Activated CD4-positive, alpha-beta memory T cell treated with anti-CD3 and anti-CD28 coated beads, Interleukin-2, amount 10 ng/mL, durations not matched to agents 7 days and 5 days (primary cell): ENCODE results near the gene CCN2. TPM values are rescaled to one million over a fixed set of nuclear protein-coding genes. Genes with fewer than 3 reads are reported as not detected.

Experiments
- CTCF ChIA-PET: fragments of 350-600 bp; sonication (Branson Sonifier 250); formaldehyde crosslinking; loops from one replicate; lab custom pipeline; 2021; ENCODE audit warnings: antibody characterized with exemption, inconsistent platforms; lab: Charles Lee
- POLR2A ChIA-PET: fragments of 350-600 bp; sonication (Branson Sonifier 250); formaldehyde crosslinking; loops from one replicate; lab custom pipeline; 2021; ENCODE audit warnings: antibody characterized with exemption; lab: Charles Lee
- DNase-seq: peaks from one replicate; pipeline ENCODE4 v3.0.0-alpha.2; 2020
- H3K27ac Mint-ChIP-seq: one replicate; pipeline ENCODE4 v1.8.0; 2021; ENCODE audit warnings: mild to moderate bottlenecking, mixed read lengths
- H3K27me3 Mint-ChIP-seq: one replicate; pipeline ENCODE4 v1.8.0; 2021; ENCODE audit warnings: mixed read lengths
- H3K36me3 Mint-ChIP-seq: one replicate; pipeline ENCODE4 v1.8.0; 2021; ENCODE audit warnings: low read depth, mixed read lengths
- H3K4me1 Mint-ChIP-seq: one replicate; pipeline ENCODE4 v1.8.0; 2021; ENCODE audit warnings: mixed read lengths
- H3K4me3 Mint-ChIP-seq: one replicate; pipeline ENCODE4 v1.8.0; 2021; ENCODE audit warnings: mild to moderate bottlenecking, mixed read lengths
- H3K9me3 Mint-ChIP-seq: one replicate; pipeline ENCODE4 v1.8.0; 2021; ENCODE audit warnings: mixed read lengths
- total RNA-seq, 2 experiments: library from RNA; stranded (reverse); gene quantifications; one replicate each; pipeline ENCODE4 v1.2.3, GENCODE V29; 2021

Gene CCN2
- total RNA-seq, 2 experiments from 2014 or later, result not detected

DNA sequence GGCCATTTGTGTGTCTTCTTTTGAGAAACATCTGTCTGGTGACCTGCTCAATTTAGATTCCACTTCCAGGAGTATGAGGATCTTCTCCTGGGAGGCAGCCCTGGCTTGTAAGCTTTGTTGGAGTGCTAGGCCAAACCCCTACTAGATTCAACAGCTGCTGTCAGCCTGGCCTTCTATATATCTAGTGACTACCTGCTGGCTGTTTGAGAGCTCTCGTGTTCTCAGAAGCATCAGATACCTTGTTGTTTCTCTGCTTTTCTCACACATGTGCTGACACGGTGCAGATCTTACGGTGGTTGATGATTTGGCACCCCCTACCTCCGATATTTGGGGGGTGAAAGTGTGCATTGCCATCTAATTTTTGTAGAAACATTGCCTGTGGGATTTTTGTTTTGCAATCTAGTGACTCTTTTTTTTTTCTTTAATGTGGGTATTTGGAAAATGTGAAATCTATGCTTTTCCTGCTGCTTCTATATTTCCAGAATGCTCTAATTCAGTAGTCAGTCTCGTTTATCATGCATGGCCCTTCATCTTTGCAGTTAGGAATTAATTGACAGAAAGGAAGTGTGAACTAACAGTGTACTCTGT, 4.7 kb downstream of the CCN2 start:
- H3K9me3 Mint-ChIP-seq, result no peaks in the 10 kb centered on the region
- CTCF ChIA-PET, result interaction anchor here (1.1 kb wide), 1 partner anchor 333 kb away, joined by 3 read pairs; no protein-coding TSS in a partner anchor
- H3K4me1 Mint-ChIP-seq, result peaks cover 8% of the 10 kb centered on the region
- no peak for DNase-seq
- H3K36me3 Mint-ChIP-seq, result no peaks in the 10 kb centered on the region
- H3K4me3 Mint-ChIP-seq, result no peak overlapping the region
- peaks cover 42% of the 10 kb centered on the region for H3K27me3 Mint-ChIP-seq
- no peak overlapping the region for H3K27ac Mint-ChIP-seq
- POLR2A ChIA-PET, result no interaction called here

DNA sequence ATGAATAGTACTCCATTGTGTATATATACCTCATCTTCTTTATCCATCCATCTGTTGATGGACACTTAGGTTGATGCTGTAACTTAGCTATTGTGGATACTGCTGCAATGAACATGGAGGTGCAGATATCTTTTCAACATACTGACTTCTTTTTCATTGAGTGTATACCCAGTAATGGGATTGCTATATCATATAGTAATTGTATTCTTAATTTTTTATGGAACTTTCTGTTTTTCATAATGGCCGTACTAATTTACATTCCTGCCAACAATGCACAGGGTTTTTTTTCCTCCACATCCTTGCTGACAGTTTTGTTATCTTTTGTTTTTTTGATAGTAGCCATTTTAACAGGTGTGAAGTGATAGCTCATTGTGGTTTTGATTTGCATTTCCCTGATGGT, 5.2 kb downstream of the CCN2 start:
- CTCF ChIA-PET, result interaction anchor here (1.1 kb wide), 1 partner anchor 334 kb away, joined by 3 read pairs; no protein-coding TSS in a partner anchor

DNA sequence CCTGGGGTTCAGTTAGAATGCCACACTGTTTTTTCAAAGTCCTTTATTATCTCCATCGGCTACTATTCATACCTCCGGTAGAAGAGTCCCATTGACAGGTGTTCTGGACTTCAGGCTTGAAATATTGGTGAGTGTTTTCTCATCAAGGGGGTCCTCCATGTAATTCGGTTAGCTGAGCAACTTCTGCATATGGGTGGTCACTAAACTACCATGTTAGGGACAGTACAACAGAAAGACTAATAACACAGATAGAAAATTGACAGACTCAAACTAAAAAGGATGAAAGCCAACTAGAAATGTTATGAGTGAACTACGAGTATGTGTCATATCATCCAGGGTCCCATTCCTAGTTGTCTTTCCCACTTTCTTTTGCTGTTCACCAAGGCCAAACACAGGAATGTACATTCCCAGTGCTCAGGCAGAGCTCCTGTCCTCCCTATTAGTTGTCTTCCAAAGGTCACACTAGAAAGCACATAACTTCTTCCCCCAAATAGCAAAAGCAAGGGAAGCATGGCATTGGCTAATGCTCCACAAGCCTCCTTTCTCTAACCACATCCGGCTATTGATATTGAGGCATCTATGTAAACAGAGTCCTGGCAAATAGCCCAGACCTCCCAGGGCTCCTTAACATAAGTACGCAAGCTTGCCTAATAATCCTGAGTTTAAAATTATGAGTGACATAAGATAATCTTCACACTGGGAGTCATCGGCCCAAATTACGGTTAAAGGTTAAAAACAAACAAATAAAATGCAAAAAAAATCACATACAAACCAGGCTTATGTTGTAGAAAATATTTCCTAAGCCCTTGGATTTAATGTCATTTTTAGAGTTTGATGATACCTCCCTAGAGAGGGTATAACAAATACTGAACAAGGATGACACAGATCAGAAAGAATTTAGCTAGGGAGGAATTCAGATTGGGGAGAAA, 13.2 kb downstream of the CCN2 start:
- Mint-ChIP-seq H3K4me1 (no peaks in the 10 kb centered on the region), H3K9me3 (no peaks in the 10 kb centered on the region), H3K4me3 (no peak overlapping the region), H3K36me3 (no peaks in the 10 kb centered on the region), H3K27ac (no peak overlapping the region), H3K27me3 (peaks cover 3% of the 10 kb centered on the region)
- CTCF ChIA-PET, result interaction anchor here (1.0 to 1.1 kb wide), 2 partner anchors 15 to 23 kb away, joined by 3 read pairs; no protein-coding TSS in a partner anchor
- DNase-seq, result no peak
- POLR2A ChIA-PET, result no interaction called here

More for the DNA sequence above, 5.2 kb downstream of the CCN2 start:
- POLR2A ChIA-PET, result no interaction called here
- H3K27me3 Mint-ChIP-seq, result peaks cover 39% of the 10 kb centered on the region
- DNase-seq, result no peak
- no peak overlapping the region for H3K4me3 Mint-ChIP-seq
- no peaks in the 10 kb centered on the region for H3K9me3 Mint-ChIP-seq
- H3K27ac Mint-ChIP-seq, result no peak overlapping the region
- H3K4me1 Mint-ChIP-seq, result peaks cover 6% of the 10 kb centered on the region
- no peaks in the 10 kb centered on the region for H3K36me3 Mint-ChIP-seq

DNA sequence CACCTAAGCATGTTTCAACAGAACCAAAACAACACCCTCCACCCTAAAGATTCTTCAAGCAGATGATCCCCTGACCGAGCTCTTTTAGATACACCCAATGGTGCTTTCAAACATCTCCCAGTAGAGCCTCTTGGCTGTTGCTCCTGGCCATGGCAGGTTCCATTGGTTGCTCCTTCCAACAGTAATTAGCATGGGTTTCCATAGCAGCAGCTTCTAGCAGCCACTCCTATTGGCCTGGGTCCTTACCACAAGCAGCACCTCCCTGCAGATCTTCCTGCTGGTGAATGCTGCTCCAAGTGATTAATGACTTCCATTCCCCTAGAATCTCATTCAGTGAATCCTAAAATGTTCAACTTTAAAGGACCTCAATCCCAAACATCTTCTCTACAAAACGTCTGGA, 13.9 kb downstream of the CCN2 start:
- ChIA-PET POLR2A (no interaction called here), CTCF (interaction anchor here (1.0 kb wide), 1 partner anchor 22 kb away, joined by 3 read pairs; no protein-coding TSS in a partner anchor)
- no peak overlapping the region for H3K27ac Mint-ChIP-seq
- no peaks in the 10 kb centered on the region for H3K4me1 Mint-ChIP-seq
- DNase-seq, result no peak
- H3K27me3 Mint-ChIP-seq, result peaks cover 3% of the 10 kb centered on the region
- no peaks in the 10 kb centered on the region for H3K9me3 Mint-ChIP-seq
- no peaks in the 10 kb centered on the region for H3K36me3 Mint-ChIP-seq
- H3K4me3 Mint-ChIP-seq, result no peak overlapping the region

DNA sequence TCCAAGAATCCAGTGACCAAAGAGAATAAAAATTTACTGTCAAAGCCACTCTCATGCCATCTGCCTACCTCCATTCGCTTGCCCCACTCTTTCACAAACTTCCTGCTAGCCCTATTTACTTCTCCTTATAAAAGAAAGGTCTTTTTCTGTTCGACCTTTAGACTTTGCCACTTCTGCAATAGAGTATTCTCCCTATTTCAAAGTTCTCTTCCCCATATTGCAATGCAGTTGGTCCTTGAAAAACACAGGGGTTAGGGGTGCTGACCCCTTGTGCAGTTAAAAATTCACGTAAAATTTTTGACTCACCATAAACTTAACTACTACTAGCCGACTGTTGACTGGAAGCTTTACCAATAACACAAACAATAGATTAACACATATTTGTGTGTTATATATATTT, 15.0 kb downstream of the CCN2 start:
- no peak overlapping the region for H3K4me3 Mint-ChIP-seq
- POLR2A ChIA-PET, result no interaction called here

DNA sequence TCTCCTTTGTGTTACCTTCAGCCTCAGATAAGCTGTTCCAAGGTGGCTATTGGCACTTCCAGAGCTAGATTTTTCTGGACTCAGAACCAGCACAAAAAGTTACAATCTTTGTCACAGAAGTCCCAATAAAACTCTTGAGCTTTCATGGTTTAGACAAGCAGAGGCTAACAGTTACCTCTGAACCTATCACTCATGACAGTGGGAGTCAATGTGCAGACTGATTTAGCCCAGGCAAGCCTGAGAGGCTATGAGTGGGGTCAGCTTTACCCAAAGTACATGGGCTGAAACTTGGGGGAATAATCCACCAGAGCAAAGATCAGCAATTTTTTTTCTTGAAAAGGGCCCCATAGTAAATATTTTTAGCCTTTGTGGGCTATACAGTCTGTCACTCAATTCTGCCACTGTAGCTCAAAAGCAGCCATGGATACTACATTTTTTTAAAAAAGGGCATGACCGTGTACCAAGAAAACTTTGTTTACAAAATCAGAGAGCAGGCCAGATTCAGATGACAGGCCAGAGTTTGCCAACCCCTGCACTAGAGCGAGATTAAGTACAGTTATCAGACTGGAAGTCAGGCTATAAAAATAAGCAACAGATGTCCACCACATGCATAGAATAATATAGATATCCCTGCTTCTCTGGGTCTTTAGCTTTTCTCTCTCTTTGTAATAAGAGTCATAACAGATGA, 20.0 kb downstream of the CCN2 start:
- ChIA-PET CTCF (interaction anchor here (1.4 to 1.8 kb wide), 2 partner anchors 8 to 21 kb away, joined by 3 to 4 read pairs; no protein-coding TSS in a partner anchor), POLR2A (no interaction called here)
- no peaks in the 10 kb centered on the region for H3K4me1 Mint-ChIP-seq
- DNase-seq, result no peak
- H3K4me3 Mint-ChIP-seq, result no peak overlapping the region
- H3K27me3 Mint-ChIP-seq, result peaks cover 4% of the 10 kb centered on the region
- no peak overlapping the region for H3K27ac Mint-ChIP-seq
- H3K36me3 Mint-ChIP-seq, result no peaks in the 10 kb centered on the region
- no peaks in the 10 kb centered on the region for H3K9me3 Mint-ChIP-seq

More for the DNA sequence above, 15.0 kb downstream of the CCN2 start:
- Mint-ChIP-seq H3K4me1 (no peaks in the 10 kb centered on the region), H3K9me3 (no peaks in the 10 kb centered on the region), H3K36me3 (no peaks in the 10 kb centered on the region), H3K27me3 (peaks cover 8% of the 10 kb centered on the region), H3K27ac (no peak overlapping the region)
- CTCF ChIA-PET, result no interaction called here
- DNase-seq, result no peak

DNA sequence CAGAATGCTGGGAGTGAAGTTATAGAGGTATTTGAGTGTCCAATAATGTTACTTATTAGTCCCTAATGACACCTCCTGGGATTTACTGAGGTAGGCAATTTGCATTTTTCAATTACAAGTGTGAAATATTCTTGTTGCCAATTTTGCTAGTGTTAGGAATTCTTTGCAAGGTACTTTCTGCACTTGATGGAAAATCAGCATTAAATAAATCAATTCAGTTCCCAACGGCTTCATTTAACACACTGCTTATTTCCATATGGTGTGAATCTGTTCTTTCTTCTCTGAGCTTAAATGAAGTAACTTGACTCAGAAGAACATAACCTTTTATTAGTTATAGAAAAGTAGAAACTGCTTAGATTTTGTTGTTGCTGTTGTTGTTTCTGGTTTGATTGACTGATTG, 21.2 kb downstream of the CCN2 start:
- H3K4me3 Mint-ChIP-seq, result no peak overlapping the region
- CTCF ChIA-PET, result interaction anchor here (0.5 to 0.7 kb wide), 2 partner anchors 20 kb away, joined by 3 to 4 read pairs; no protein-coding TSS in a partner anchor
- H3K27ac Mint-ChIP-seq, result no peak overlapping the region
- no peaks in the 10 kb centered on the region for H3K4me1 Mint-ChIP-seq
- no peaks in the 10 kb centered on the region for H3K9me3 Mint-ChIP-seq
- H3K27me3 Mint-ChIP-seq, result peaks cover 4% of the 10 kb centered on the region
- no peaks in the 10 kb centered on the region for H3K36me3 Mint-ChIP-seq
- POLR2A ChIA-PET, result no interaction called here
- DNase-seq, result no peak

DNA sequence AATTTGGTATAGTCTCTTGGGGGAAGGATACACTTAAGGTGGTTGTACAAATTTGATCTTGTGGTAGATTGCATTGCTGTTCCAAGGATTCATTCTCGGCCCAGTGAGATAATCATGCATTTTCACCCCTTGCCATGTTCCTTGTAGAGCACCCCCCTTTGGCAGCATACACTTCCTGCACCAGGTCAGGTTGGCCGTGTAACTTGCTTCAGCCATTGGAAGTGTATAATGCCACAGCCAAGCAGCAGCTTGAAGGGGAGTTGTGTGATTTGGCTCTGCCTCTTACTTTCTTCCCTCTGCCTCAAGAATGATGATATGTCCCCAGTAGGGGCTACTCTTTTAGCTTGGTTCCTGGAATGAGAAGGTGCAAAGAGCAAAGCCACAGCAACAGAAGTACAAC, 21.9 kb downstream of the CCN2 start:
- H3K36me3 Mint-ChIP-seq, result no peaks in the 10 kb centered on the region
- no peak overlapping the region for H3K4me3 Mint-ChIP-seq
- no peak overlapping the region for H3K27ac Mint-ChIP-seq
- no peak for DNase-seq
- CTCF ChIA-PET, result no interaction called here
- POLR2A ChIA-PET, result no interaction called here
- H3K4me1 Mint-ChIP-seq, result no peaks in the 10 kb centered on the region
- H3K27me3 Mint-ChIP-seq, result peaks cover 6% of the 10 kb centered on the region
- H3K9me3 Mint-ChIP-seq, result no peaks in the 10 kb centered on the region

DNA sequence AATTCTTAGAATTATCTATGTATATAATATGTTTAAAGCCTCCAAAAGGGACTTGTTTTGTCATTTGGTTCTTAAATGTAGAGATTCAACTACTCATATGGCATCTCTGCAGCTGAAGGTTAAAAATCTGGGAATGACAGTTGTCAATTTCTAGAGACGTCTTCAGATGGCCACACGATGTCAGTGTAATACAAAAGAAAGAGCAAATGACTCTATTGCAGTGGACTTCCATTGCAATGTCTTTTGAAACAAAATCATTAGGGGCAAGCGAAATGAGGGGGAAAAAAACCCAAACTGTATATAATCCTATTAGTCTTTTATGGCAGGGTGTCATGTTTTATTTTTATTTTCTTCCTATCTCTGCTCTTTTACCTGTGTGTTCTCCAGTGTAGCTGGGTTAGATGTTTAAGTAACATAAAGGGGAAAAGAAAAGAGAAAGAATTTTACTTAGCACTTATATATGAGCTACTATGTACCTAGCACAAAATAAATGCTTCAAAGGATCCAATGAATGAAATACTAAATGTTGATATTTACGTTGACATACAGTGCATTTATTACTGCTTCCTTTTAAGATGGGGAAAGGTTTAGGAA, 26.2 kb downstream of the CCN2 start:
- ChIA-PET POLR2A (no interaction called here), CTCF (interaction anchor here (1.0 to 1.4 kb wide), 4 partner anchors 10 to 297 kb away, joined by 3 to 5 read pairs (median 4); no protein-coding TSS in a partner anchor)
- Mint-ChIP-seq H3K27me3 (peaks cover 6% of the 10 kb centered on the region), H3K4me3 (no peak overlapping the region), H3K36me3 (no peaks in the 10 kb centered on the region), H3K4me1 (no peaks in the 10 kb centered on the region), H3K27ac (no peak overlapping the region), H3K9me3 (peaks cover 3% of the 10 kb centered on the region)
- no peak for DNase-seq

DNA sequence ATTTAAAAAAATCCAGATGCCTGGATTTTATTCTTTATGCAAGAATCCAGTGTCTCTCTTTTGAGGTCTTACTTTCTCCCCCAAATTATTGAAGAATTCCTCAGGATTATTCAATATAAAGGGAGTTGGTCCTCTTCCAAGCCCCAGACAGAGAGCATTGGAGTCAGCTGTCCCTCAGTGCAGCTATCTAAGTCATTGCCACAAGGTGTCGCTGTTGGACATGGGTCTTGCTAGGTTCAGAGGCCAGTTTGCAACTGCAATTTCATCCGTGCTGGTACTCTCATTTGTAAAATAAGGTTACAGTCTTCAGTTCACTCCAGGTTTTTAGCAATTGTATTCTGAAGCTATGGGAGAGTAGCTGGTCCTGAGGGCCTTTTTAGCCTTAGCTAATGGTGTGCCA, 27.8 kb downstream of the CCN2 start:
- Mint-ChIP-seq H3K4me3 (no peak overlapping the region), H3K27ac (no peak overlapping the region), H3K27me3 (peaks cover 14% of the 10 kb centered on the region), H3K36me3 (no peaks in the 10 kb centered on the region), H3K4me1 (no peaks in the 10 kb centered on the region), H3K9me3 (peaks cover 3% of the 10 kb centered on the region)
- CTCF ChIA-PET, result interaction anchor here (0.6 to 1.6 kb wide), 11 partner anchors 8 to 844 kb away, joined by 3 to 12 read pairs (median 3); no protein-coding TSS in a partner anchor
- POLR2A ChIA-PET, result no interaction called here
- peak; percentile 61 for DNase-seq

DNA sequence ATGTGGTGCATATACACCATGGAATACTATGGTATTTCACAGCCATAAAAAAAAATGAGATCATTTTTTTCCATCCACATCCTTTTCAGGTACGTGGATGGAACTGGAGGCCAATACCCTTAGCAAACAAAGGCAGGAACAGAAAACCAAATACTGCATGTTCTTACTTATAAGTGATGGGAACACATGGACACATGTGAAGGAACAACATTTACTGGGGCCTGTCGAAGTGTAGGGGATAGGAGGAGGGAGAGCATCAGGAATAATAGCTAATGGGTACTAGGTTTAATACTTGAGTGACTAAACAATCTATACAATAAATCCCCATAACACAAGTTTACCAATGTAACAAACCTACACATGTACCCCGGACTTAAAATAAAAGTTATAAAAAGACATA, 30.5 kb downstream of the CCN2 start:
- ChIA-PET CTCF (no interaction called here), POLR2A (no interaction called here)
- DNase-seq, result no peak
- Mint-ChIP-seq H3K36me3 (no peaks in the 10 kb centered on the region), H3K4me1 (peaks cover 17% of the 10 kb centered on the region), H3K27me3 (peaks cover 30% of the 10 kb centered on the region), H3K27ac (no peak overlapping the region), H3K4me3 (no peak overlapping the region), H3K9me3 (peaks cover 3% of the 10 kb centered on the region)

DNA sequence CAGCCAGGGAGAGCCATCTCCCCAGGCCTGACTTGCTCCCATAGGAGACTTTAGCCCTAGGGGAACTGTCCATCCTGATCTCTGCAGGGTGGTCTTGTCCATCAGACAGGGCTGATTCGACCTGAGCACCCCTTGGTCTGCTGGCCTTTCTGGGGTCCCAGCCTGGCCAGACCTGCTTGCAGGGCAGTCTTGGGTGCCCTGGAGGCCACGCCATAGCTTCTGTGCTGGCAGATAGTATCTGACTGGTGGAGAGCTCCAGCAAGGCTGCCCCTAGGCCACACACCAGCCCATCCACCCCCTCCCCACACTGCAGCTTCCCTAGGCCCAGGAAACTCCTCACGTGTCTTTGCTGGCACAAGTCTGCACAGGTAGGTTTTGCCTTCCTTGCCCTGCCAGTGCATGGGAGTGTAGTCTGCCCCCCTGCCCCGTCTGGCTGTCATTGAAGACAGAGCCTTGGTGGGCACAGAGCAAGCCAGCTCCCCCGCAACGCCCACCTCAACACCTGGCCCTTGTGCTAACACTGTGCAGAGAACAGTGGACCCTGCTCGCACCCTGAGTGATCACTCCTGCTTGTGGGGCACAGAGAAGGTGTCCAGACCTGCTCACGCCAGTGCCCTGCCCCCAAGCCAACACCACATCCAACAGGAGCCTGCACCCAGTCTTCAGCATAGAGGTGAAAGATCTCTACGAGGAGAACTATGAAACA, 32.4 kb downstream of the CCN2 start:
- Mint-ChIP-seq H3K27me3 (peaks cover 37% of the 10 kb centered on the region), H3K4me3 (no peak overlapping the region), H3K27ac (no peak overlapping the region), H3K36me3 (no peaks in the 10 kb centered on the region), H3K4me1 (peaks cover 17% of the 10 kb centered on the region), H3K9me3 (peaks cover 3% of the 10 kb centered on the region)
- CTCF ChIA-PET, result interaction anchor here (1.3 kb wide), 1 partner anchor 224 kb away, joined by 4 read pairs; no protein-coding TSS in a partner anchor
- POLR2A ChIA-PET, result no interaction called here
- DNase-seq, result no peak
